Neural progenitor cell (in vitro differentiated cells): ENCODE data around the gene NEDD9.

Experiments
- EZH2 ChIP-seq: fragments of 200-600 bp; sonication (generic); IDR thresholded peaks from 2 replicates; pipeline ENCODE4 v1.6.1; 2017; ENCODE audit warnings: antibody characterized with exemption, mild to moderate bottlenecking, moderate library complexity
- EZH2phosphoT487 ChIP-seq: fragments of 200-600 bp; sonication (generic); IDR thresholded peaks from 2 replicates; pipeline ENCODE4 v1.6.1; 2017; ENCODE audit warnings: antibody characterized with exemption
- TF ChIP-seq, protein P1 (sequence below): fragments of 200-600 bp; sonication (generic); IDR thresholded peaks from 2 replicates; pipeline ENCODE4 v1.5.1; 2017; ENCODE audit warnings: antibody characterized with exemption, mild to moderate bottlenecking

DNA sequence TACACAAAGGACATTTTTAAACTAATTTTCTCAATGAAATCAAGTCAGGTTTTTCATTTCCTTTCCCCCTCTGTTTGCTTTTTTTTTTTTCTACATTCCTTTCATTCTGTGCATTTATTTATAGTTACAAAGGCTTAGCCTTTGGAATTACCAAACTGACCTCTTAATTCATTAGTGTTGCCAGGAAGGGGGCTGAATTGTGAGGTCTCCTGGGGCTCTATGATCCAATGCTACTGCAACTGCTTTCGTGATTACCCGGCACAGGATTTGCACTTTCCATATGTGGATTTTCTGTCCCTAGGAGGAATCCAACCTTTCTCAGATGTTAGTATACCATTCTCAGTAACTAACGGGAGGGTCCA, 35.3 kb downstream of the NEDD9 start:
- TF ChIP-seq, protein P1, sequence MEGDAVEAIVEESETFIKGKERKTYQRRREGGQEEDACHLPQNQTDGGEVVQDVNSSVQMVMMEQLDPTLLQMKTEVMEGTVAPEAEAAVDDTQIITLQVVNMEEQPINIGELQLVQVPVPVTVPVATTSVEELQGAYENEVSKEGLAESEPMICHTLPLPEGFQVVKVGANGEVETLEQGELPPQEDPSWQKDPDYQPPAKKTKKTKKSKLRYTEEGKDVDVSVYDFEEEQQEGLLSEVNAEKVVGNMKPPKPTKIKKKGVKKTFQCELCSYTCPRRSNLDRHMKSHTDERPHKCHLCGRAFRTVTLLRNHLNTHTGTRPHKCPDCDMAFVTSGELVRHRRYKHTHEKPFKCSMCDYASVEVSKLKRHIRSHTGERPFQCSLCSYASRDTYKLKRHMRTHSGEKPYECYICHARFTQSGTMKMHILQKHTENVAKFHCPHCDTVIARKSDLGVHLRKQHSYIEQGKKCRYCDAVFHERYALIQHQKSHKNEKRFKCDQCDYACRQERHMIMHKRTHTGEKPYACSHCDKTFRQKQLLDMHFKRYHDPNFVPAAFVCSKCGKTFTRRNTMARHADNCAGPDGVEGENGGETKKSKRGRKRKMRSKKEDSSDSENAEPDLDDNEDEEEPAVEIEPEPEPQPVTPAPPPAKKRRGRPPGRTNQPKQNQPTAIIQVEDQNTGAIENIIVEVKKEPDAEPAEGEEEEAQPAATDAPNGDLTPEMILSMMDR = no peak
- TF ChIP-seq EZH2 = no peak
- TF ChIP-seq EZH2phosphoT487 = no peak
